Parathyroid adenoma (tissue), 2 donors: ENCODE results near the gene WDR76.

Experiments
- H2AFZ ChIP-seq: fragments of 300-600 bp; sonication (generic); one replicate; pipeline ENCODE4 v1.7.0; 2017; ENCODE audit warnings: antibody characterized with exemption, mild to moderate bottlenecking
- H3K27ac ChIP-seq: fragments of 300-600 bp; sonication (generic); one replicate; pipeline ENCODE4 v1.7.0; 2017
- H3K27me3 ChIP-seq: fragments of 300-600 bp; sonication (generic); one replicate; pipeline ENCODE4 v1.7.0; 2017; ENCODE audit warnings: low read length; ENCODE audit not compliant: control insufficient read depth, insufficient read depth
- H3K36me3 ChIP-seq: fragments of 300-600 bp; sonication (generic); one replicate; pipeline ENCODE4 v1.7.0; 2017; ENCODE audit warnings: low read length; ENCODE audit not compliant: control insufficient read depth, insufficient read depth
- H3K4me1 ChIP-seq: fragments of 300-600 bp; sonication (generic); one replicate; pipeline ENCODE4 v1.7.0; 2017; ENCODE audit warnings: control low read depth
- H3K4me2 ChIP-seq: fragments of 300-600 bp; sonication (generic); one replicate; pipeline ENCODE4 v1.7.0; 2017; ENCODE audit warnings: low read length
- H3K4me3 ChIP-seq: fragments of 300-600 bp; sonication (generic); one replicate; pipeline ENCODE4 v1.7.0; 2017; ENCODE audit warnings: low read depth, low read length
- H3K79me2 ChIP-seq: fragments of 300-600 bp; sonication (generic); one replicate; pipeline ENCODE4 v1.7.0; 2017; ENCODE audit warnings: control low read depth
- H3K9ac ChIP-seq: fragments of 300-600 bp; sonication (generic); one replicate; pipeline ENCODE4 v1.7.0; 2017; ENCODE audit warnings: mild to moderate bottlenecking
- H3K9me3 ChIP-seq: fragments of 300-600 bp; sonication (generic); one replicate; pipeline ENCODE4 v1.7.0; 2017; ENCODE audit warnings: low read length; ENCODE audit not compliant: control insufficient read depth
- TF ChIP-seq, protein P1 (sequence below): fragments of 300-600 bp; sonication (generic); IDR thresholded peaks from one replicate; pipeline ENCODE4 v1.7.0; 2017; ENCODE audit warnings: antibody characterized with exemption, mild to moderate bottlenecking
- donor health status: primary hyperparathyroidism.

The WDR76 gene

DNA sequence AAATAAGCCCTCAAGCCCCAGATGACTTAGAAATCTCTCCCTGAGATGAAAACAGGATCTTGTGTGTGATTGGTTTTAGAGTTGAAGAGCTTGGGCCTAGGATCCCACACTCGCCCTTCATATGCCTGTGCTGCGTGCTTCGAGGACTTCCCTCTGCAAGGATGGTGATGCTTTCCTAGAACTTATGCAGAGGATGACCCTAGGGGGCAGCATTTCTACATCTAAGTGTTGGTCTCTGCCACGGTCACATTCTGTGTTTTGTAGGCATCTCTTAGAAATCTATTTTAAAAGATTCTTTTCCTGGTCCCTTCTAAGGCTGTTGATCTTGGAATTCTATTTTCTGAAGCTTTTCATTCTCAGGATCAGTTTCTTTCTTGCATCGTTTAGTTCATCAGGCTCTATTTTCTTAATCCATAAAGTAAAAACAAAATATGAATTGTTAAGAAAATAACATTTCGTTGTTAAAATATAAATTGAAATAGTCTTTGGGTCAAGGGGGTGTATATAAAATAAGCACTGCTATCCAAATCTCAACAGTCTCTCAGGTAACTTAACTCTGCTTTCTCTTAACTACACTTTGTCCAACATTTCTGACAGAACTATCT is 45.7 kb downstream of the WDR76 start:
- Histone ChIP-seq H3K4me3 (no peak overlapping the region), H3K4me2 (no peak overlapping the region), H3K27ac (no peak overlapping the region), H3K9me3 (no peaks in the 10 kb centered on the region), H3K4me1 (no peaks in the 10 kb centered on the region), H3K9ac (no peak overlapping the region), H3K79me2 (no peaks in the 10 kb centered on the region), H3K27me3 (no peaks in the 10 kb centered on the region), H3K36me3 (no peaks in the 10 kb centered on the region), H2AFZ (no peak overlapping the region)
- TF ChIP-seq, protein P1, sequence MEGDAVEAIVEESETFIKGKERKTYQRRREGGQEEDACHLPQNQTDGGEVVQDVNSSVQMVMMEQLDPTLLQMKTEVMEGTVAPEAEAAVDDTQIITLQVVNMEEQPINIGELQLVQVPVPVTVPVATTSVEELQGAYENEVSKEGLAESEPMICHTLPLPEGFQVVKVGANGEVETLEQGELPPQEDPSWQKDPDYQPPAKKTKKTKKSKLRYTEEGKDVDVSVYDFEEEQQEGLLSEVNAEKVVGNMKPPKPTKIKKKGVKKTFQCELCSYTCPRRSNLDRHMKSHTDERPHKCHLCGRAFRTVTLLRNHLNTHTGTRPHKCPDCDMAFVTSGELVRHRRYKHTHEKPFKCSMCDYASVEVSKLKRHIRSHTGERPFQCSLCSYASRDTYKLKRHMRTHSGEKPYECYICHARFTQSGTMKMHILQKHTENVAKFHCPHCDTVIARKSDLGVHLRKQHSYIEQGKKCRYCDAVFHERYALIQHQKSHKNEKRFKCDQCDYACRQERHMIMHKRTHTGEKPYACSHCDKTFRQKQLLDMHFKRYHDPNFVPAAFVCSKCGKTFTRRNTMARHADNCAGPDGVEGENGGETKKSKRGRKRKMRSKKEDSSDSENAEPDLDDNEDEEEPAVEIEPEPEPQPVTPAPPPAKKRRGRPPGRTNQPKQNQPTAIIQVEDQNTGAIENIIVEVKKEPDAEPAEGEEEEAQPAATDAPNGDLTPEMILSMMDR: peak; percentile 37

DNA sequence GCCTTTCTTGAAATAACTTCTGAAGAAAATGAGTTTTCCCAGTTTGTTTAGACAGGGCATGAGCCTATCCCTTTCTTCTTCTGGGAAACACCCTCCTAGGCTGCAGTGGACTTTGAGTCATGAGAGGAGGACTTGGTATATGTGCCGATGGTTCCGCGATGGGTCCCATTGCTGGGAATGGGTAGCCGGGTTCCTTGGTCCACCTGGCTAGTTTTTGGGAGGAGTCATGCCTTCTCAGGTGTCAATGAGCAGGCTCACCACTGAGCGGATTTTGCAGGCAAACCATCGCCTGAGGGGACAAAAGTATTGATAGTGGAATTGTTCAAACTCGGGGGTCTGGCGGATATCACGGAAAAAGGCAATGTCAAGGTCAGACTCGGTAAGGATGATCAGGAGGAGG is 46.8 kb downstream of the WDR76 start:
- H3K4me1 ChIP-seq: no peaks in the 10 kb centered on the region
- no peak overlapping the region for H3K27ac ChIP-seq

GRCh38 chr15:43876872-43877271 is 50.1 kb downstream of the WDR76 start:
- Histone ChIP-seq H3K27me3 (no peaks in the 10 kb centered on the region), H3K27ac (no peak overlapping the region)

More for the DNA sequence above, 46.8 kb downstream of the WDR76 start:
- Histone ChIP-seq H3K79me2 (no peaks in the 10 kb centered on the region), H3K27me3 (no peaks in the 10 kb centered on the region), H2AFZ (no peak overlapping the region), H3K4me2 (no peak overlapping the region), H3K36me3 (no peaks in the 10 kb centered on the region), H3K9me3 (no peaks in the 10 kb centered on the region), H3K9ac (no peak overlapping the region), H3K4me3 (no peak overlapping the region)
- TF ChIP-seq, protein P1: no peak

GRCh38 chr15:43877371-43877770 is 50.6 kb downstream of the WDR76 start:
- no peaks in the 10 kb centered on the region for H3K9me3 ChIP-seq
- no peak overlapping the region for H3K4me3 ChIP-seq
- no peaks in the 10 kb centered on the region for H3K36me3 ChIP-seq
- no peaks in the 10 kb centered on the region for H3K79me2 ChIP-seq
- H2AFZ ChIP-seq: no peak overlapping the region
- H3K4me1 ChIP-seq: no peaks in the 10 kb centered on the region
- H3K27ac ChIP-seq: no peak overlapping the region
- H3K4me2 ChIP-seq: no peak overlapping the region
- no peak overlapping the region for H3K9ac ChIP-seq
- H3K27me3 ChIP-seq: no peaks in the 10 kb centered on the region
- TF ChIP-seq, protein P1: no peak

More at GRCh38 chr15:43876872-43877271, 50.1 kb downstream of the WDR76 start:
- Histone ChIP-seq H3K9me3 (no peaks in the 10 kb centered on the region), H3K4me1 (no peaks in the 10 kb centered on the region), H3K4me3 (no peak overlapping the region), H3K9ac (no peak overlapping the region), H3K36me3 (no peaks in the 10 kb centered on the region), H3K79me2 (no peaks in the 10 kb centered on the region), H2AFZ (no peak overlapping the region), H3K4me2 (no peak overlapping the region)
- TF ChIP-seq, protein P1: no peak

GRCh38 chr15:43878446-43878845 is 51.6 kb downstream of the WDR76 start:
- Histone ChIP-seq H3K36me3 (no peaks in the 10 kb centered on the region), H3K4me1 (no peaks in the 10 kb centered on the region), H3K27me3 (no peaks in the 10 kb centered on the region), H3K4me3 (no peak overlapping the region), H2AFZ (no peak overlapping the region), H3K79me2 (no peaks in the 10 kb centered on the region), H3K9ac (no peak overlapping the region), H3K27ac (no peak overlapping the region), H3K9me3 (no peaks in the 10 kb centered on the region), H3K4me2 (no peak overlapping the region)
- TF ChIP-seq, protein P1: no peak
